ENCODE measurements around the gene KIFBP.

DNA sequence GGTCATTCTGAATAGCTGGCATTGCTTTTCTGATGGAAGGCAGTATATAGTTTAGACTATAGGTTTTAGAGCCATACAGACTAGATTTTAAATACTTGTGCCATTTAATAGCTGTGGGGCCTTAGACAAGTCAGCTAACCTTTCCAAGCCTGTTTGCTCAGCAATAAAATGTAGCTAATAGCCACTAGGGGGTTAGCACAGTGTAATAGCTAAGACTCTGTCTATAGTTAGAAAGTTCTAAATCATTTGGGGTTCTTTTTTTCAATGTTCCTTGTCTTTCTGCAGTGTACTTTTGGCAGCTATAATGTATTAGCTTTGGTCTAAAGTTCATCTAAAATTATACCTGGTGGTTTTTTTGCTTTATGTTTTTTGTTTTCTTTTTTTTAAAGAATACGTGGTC is 7.5 kb upstream of the KIFBP start:
- peak in 1 of 3 donors; percentile 14 for TF ChIP-seq CTCF (IDR thresholded peaks at IDR 0.05)
- no peak for TF ChIP-seq POLR2A (IDR thresholded peaks at IDR 0.05)

Measured in breast epithelium (tissue), 3 donors.